NCI-H146 treated with DMSO at 0.1 percent for 48 hours (cell line): ENCODE measurements around the gene MYADML2.

Source experiments
- DNase-seq: peaks from one replicate; lab custom pipeline; 2025; ENCODE audit not compliant: unreplicated experiment; lab: John Stamatoyannopoulos, UW

The MYADML2 gene

DNA sequence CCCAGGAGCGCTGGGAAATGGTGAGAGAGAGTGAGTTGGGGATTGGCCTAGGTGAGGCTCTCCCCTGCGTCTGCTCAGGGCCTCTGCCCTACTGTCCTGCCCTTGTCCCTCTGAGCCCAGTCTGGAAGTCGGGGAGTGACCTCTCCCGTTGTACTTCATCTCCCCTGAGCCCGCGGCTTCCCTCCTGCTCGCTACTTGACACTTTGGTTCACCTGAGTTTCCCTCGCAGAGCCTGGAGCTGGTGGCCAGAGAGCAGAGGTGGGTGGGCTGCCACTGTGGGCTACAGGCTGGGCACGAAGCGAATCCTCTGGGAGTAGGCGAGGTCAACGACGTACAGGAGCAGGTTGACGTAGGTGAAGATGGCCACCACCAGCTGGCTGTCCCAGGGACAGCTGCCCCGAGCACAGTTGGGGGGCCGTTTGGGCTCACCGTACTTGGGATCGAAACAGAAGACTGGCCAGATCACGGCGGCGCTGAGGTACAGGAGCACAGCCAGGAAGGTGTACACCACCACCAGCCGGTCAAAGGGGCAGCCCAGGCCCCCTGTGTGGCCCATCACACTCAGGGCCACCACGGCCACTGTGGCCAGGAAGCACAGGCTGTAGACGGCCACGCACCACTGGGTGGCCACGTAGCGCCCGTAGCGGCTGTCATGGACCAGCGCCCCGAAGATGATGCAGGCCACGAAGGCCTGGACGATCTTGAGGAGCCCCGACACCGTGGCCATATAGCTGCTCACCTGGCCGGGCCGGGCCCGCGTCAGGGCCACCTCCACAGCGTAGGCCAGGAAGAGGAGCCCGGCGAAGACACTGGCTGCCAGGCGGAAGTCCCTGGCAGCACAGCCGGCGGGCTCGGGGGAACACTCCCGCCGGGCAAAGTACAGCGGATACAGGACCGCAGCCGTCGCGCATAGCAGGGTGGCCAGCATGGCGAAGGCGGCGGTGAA, 6.2 kb downstream of the MYADML2 start:
- DNase-seq: no peak

DNA sequence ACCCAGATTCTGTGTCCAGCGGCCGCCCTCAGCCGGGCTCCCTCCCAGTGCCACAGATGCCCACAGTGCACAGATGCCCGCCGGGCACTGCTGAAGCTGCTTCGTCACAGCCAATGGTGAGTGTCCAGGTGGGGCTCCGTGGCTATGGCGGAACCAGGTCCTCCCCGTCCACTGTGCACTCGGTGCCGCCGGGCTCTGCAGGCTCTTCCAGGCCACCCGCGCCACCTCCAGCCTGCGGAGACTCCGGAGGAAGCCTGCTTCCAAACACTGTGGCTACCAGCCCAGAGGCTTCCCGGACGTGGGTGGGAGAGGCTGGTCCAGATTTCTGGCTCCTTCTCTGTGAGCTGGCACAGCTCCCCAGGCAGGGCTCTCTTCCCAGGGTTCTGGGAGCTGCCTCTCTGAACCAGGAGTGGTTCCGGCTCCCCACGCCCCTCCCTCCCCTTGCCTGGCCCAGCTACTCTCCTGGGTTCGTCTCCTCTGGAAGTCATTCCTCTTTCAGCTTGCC, 7.1 kb downstream of the MYADML2 start:
- DNase-seq: no peak

DNA sequence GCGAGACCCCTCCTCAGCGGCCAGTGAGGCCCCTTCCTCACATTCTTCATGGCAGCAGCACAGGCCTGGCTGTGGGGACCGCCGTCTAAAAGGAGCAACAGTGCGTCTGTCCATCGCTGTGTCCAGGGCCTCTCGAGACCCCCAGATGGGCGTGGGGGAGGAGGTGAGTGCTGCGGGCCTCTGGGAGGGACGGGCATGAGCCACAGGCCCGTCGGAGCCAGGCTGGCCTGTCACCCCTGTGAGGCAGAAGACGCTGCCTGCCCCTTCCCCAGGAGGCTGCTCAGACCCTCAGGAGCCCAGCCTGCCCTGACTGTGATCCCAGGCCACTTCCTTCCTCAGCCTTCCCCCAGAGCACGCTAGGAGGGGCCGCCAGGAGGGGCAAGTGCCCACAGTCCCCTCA, 7.8 kb downstream of the MYADML2 start:
- DNase-seq: no peak

DNA sequence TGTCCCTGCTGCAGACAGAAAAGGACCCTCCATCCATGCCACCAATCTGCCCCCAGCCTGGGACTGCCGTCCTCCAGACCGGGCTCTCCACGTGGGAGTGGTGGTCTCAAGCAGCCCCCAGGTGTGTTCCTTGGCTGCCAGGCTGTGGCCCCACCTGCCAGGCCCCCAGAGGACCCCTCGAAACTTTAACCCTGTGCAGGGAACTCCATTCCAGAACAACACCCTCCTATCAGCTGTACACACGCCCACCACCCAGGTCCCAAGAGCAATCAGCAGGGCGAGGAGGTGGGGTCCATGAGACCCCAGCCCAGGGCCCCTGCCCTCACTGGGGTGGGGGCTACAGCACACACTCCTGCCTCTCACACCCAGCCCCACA, 11.3 kb downstream of the MYADML2 start:
- no peak for DNase-seq

DNA sequence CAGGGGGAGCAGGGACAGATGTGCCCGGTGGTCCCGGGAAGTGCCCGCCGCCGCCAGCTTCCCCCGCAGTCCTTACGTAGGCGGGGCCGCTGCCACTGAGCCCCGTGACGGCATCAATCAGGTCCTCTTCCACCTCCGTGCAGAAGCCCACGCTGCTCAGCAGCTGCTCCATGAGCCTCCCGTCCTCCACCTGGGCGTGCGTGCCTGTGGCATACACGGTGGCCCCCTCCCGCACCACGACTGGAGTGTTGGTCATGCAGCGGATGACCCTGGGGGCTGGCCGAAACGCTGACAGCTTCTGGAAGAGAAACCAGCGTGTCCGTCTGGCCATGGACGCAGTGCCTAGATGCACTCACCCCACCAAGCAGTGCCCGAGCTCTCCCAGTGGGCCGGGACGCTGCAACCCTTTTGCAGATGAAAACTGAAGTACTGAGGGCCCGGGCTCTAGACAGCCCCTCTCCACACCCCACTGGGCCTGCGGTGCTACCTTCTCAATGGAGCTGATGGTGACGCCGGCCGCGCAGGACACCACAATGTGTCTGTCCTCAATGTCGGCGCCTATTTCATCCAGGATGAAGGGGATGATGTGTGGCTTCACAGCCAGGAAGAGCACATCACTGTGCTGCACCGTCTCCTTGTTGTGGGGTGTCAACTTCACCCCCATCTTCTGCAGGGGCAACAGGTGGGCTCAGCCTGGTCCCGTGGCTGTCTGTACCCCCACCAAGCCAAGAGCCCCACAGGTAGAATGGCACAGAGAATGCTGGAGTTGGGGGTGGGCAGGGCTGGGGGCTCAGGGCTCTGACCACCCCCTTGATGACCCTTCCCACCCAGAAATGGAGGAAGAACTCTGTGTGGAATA, 12.0 kb downstream of the MYADML2 start:
- no peak for DNase-seq

DNA sequence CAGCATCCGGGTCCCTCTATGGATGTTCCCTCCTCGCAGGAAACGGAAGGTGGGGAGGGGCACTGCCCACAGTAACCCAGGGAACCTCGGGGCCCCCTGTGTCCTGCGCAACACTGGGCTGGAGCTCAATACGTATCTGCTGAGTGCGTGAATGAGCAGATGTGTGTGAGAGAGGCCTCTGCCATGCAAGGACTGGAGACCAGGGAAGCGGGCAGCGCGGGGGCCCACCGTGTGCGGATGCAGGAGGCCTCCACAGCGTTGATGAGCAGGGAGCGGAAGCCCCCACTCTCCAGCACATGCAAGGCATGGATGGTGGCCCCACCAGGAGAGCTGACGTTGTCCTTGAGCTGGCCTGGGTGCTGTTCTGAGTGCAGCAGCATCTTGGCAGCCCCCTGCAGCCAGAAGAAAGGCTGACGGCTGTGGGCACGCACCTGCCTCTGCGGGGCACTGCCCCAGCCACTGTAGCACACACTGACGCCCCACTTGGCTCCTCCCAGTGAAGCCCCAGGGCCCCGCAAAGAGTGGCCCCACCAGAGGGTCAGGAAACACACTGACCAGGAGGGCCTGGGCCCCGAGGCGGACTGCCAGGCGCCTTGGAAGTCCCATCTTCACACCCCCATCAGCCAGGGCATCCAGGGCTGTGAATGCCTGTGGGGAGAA, 12.8 kb downstream of the MYADML2 start:
- no peak for DNase-seq

DNA sequence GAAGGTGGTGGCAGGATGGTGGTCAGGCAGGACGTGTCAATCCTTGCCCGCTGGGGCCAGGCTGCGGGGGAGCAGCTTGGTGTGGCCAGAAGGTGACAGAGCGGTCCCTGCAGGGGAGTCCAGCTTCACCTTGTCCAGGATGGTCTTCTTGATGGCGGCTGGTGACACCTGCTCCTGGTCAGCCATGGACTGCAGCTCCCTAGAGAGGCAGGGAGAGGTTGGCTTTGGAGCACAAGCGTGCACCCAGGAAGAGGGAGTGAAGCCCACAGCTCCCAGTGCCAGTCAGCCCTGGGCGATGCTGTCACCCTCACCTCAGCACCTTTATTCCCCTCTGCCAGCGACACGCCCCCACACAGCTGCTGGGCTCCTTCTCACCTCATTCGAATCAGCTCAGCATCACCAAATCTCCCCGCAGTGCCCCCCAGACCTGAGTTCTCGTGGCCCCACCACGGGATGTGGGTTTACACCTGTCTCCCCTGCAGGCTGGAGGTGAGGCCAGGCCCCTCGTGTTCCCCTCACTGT, 13.8 kb downstream of the MYADML2 start:
- DNase-seq: no peak

DNA sequence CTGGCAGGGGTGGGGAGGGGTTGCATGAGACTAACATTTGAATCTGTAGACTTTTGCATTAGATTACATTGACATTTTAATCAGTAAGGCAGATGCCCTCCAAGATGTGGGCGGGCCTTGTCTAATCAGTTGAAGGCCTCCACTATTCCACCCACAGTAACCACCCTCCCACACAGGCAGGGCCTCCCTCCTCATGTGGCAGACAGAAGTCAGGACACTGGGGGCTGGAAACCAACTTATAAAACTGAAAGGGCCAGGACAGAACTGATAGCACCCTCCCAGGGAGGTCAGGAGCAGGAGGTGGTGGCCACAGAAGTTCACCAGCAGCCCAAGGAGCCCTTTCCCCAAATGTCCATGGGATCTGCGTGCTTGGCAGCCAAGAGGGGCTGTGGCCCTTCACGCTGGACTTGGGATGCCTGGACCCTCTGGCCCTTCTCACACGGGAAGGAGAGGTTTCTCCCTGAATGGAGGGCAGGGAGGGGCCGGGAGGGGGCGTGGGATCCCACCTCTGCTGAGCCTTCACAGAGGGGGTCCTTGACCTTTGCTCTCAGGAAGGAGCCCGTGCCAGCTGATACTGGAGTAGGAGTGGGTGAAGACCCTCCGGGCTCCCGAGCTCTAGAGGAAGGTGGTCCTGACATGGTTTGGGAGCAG, 14.6 kb downstream of the MYADML2 start:
- DNase-seq: no peak

DNA sequence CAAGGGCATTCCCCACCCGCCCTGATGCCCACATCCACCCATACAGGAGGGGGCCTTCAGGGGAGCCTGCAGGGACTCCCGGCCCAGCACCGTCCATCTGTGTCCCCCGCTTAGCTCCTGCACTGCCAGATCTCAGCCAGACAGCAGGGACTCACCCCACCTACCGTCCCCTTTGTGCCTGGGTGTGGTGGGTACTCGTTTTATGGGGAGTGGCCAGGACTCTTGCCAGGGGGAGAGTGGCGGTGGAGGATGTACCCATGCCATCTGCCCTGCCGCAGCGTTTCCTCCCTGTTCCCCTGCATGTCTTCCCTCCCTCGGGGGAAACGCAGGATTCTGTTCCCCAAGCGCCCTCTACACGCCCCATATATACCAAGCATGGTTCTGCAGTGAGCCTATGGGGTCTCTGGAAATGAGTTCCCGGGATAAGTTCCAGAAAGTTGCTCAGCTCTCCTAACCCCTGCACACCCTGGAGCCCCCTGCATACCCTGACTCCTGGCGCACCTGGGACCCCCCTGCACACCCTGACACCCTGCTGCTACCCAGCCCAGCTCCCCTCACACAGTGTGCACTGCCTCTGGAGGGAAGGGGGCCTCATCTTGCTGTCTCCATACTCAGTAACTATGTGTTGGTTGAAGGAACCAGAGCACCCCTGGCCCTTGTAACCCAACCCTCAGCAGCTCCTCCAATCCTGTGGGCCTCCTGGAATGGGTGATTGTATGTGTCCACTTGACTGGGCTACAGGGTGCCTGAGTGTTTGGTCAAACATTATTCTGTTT, 15.3 kb downstream of the MYADML2 start:
- no peak for DNase-seq

DNA sequence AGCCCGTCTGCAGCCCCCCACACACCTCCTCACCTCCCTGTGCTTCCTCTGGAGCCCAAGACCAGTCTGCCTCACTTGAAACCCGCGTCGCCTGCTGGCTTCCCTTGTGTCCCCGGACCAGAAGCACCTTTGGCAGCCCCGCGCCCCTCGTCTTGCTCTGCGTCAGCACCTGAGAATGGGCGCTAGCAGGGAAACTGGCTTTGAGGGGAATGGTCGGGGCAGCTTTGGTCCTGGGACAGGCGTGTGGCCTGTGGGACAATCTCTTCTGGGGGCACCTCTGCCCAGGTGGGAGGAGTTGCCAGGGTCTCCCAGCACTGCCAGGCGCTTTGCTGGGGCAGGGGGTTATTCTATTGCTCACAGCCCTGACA, 15.9 kb downstream of the MYADML2 start:
- DNase-seq: no peak

DNA sequence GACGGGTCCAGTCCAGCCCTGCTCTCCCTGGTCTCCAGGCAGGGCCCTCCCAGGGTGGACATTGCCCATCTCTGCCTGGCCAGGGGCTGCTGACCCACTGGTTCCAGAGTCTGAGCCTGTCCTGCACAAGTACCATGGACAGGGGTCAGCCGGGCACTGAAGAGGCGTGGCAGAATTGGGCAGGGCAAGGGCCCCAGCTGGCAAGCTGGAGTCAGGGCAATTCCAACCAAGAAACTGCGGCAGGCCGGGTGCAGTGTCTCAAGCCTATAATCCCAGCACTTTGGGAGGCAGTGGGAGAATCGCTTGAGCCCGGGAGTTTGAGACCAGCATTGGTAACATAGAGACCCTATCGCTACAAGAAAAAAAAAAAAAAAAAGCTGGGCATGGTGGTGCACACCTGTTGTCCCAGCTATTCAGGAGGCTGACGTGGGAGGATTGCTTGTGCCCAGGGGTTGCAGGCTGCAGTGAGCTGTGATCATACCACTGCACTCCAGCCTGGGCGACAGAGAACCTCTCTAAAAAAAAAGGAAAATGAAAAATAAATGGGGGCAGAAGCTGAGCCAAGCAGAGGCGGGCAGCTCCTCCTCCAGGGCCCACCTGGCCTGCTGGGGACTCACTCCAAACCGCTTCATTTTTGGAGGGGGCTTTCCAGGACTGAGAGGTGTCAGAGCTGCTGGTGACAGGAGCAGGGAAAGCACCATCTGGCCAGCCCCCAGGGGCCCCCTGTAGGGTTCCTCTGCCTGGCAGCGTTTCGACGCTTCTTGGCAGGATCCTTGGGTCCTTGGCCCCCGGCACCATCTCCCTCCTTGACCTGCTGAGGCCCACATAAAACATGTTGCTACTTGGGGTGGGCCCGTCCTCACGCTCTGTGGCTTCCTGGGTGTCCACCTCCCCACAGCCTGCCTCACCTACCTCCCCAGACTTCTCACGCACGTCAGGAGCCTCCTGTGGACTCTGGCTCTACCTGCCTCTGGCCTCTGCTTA, 16.6 kb downstream of the MYADML2 start:
- DNase-seq: no peak

DNA sequence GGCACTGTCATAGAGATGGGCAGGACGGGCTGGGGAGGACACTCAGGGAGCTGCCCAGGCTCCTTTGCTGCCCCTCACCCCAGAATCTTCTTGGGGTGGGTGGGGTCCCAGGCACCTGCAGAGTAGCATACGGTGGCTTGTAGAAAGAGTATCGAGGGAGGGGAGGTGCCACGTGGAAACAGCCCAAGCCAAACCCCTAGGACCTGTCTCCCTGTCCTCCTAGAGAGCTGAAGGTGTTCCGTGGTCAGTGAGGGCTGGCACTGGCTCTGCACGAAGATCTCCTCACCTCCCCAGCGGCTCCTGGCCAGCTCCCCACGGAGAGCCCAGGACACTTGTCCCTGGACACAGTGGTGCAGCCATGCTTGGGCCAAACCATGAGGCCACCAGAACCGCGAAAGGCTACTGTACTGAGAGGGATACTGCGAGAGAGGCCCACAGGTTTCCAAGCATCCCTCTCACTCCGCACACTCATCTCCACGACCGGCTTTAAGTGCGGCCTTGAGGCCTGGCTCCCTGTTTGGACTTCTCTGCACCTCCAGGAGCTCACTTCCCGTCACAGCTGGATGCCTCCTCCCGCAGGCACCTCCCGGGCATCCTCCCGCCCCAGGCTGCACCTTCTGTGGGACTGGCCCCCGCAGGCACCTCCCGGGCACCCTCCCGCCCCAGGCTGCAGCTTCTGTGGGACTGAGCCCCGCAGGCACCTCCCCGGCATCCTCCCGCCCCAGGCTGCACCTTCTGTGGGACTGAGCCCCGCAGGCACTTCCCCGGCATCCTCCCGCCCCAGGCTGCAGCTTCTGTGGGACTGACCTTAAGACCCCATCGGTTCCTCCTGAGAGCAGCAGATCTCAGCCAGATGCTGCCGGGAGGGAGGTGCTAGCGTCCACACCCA, 17.5 kb downstream of the MYADML2 start:
- no peak for DNase-seq

DNA sequence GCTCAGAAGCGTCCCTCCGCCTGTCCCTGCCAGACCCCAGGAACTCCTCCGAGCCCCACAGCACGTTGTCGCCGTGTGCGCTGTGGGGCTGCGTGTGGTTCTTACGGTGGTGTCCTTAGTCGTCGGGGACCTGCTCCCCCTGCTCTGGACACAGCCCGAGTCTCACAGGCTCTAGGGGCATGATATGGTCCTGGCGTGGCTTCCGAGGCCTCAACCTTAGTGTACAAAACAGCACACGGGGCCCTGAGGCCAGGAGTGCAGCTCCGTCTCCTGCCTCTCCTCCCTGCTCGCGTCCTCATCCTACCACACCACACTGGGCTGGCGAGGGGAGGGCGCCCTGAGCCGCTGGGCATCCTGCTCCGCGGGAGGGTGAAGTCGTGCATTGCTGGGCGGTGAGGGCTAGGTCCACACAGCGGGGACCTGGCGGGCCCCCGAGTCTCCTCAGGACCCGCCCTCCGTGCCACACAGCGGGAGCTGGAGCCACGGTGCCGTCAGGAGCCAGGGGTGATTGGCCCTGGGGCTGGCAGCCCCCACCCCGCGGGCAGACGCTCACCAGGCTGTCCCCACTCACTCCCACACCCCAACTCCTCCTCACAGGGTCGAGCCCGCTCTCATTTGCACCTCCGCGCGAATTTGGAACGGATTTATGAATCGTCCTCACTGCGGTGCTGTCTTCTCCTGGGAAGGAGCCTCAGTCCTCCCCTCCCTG, 18.3 kb downstream of the MYADML2 start:
- DNase-seq: no peak

DNA sequence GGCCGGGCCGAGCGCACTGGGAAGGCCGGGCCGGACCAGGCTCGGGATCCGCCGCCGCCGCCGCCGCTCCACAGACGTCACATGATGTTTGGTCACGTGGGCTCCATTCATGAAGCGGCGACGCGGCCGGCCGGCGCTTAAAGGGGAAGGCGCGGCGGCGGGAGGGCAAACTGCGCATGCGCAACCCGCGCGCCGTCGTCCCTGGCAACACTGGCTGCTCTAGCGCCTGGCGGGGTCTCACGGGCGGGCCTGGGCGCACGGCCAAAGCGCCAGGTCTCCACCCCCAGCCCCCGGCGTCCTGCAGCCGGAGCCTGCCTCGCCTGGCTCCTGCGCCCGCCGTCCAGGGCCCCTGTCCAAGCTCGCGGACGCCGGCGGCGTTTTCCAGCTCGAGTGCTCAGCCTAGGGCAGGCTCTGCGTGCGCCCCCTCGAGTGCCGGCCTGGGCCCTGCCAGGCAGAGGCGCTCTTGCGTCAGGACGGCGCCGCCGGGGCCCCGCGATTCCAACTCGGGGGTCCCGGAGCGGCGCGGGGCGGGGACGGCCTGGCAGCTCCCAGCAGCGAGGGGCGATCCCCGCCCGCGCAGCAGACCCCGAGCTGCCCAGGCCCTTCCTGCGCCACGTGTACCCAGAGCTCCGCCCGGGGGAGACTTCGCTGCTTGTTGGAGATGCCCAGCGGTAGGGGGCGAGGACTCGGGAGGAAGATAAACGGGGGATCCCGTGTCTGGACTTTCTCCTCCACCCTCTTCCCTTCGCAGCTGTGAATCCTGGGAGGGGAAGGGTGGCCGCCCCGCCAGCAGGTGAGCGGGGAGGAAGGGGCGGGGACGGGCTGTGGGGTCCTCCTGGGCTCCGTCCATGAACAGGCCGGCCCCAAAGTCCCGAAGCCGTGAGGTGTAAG, 19.1 kb downstream of the MYADML2 start, which contains the start of gene MAFG:
Gene MAFG, minus strand, starts transcription at position 83 of the 891 bp plus-strand sequence. CDS start 4,550 bp downstream, outside the sequence.
- DNase-seq: peak; percentile 88

DNA sequence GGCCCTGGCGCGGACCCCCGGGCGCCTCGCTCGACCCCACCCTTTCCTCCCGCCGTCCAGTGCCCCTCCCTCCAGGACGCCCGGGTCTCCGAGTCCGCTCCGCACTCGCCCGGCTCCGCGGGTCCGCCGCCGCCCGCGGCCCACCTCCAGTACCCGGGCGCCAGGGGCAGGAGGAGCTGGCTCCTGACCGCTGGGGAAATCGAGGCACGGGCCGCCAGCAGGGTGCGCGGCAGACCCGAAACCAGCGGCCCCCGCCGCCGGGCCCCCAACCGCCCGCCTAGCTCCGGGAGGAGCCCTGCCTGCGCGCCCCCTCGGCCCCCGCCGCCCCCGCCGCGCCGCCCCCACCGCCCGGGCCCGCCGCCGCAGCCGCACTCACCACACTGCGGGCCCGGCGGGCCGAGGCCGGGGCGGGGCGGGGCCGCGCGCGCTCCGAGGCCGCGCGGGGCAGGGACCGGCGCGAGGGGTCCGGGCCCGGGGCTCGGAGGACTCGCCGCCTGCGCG, 19.8 kb downstream of the MYADML2 start:
- DNase-seq: no peak
